HG03469 (cell line): ENCODE results near the gene AATK.

Experiments used
- ATAC-seq: cut with Tn5 transposase; IDR thresholded peaks from one replicate; pipeline ENCODE4 v1.9.1; 2021; ENCODE audit warnings: mild to moderate bottlenecking, moderate library complexity, moderate number of reproducible peaks; ENCODE audit not compliant: unreplicated experiment

Gene AATK

GRCh38 chr17:81131486-81132196 lies 34.4 kb downstream of the AATK start:
- ATAC-seq: no peak

- ATAC-seq: no peak
Observed at GRCh38 chr17:81130385-81131361, 35.3 kb downstream of the AATK start.

GRCh38 chr17:81129711-81130367 lies 36.2 kb downstream of the AATK start:
- ATAC-seq: no peak

GRCh38 chr17:81129289-81129688 lies 36.7 kb downstream of the AATK start:
- ATAC-seq: no peak

GRCh38 chr17:81128774-81129173 lies 37.2 kb downstream of the AATK start:
- ATAC-seq: no peak

- no peak for ATAC-seq
Observed at GRCh38 chr17:81128338-81128737, 37.7 kb downstream of the AATK start.

- ATAC-seq: no peak
Observed at GRCh38 chr17:81127526-81128177, 38.4 kb downstream of the AATK start.

GRCh38 chr17:81127133-81127455 lies 38.9 kb downstream of the AATK start:
- no peak for ATAC-seq

- ATAC-seq: no peak
Observed at GRCh38 chr17:81126281-81127132, 39.5 kb downstream of the AATK start.

GRCh38 chr17:81125573-81126081 lies 40.4 kb downstream of the AATK start:
- ATAC-seq: no peak

GRCh38 chr17:81124377-81124776 lies 41.6 kb downstream of the AATK start:
- ATAC-seq: no peak

- ATAC-seq: no peak
Observed at GRCh38 chr17:81123052-81124048, 42.7 kb downstream of the AATK start.

GRCh38 chr17:81121841-81122733 lies 43.9 kb downstream of the AATK start:
- no peak for ATAC-seq

GRCh38 chr17:81120695-81121621 lies 45.1 kb downstream of the AATK start:
- no peak for ATAC-seq

GRCh38 chr17:81120149-81120484 lies 45.9 kb downstream of the AATK start:
- no peak for ATAC-seq

GRCh38 chr17:81119223-81120148 lies 46.5 kb downstream of the AATK start:
- ATAC-seq: no peak
